ENCODE results near the gene INPP4A.

The INPP4A gene

GRCh38 chr2:98637401-98638147, 192.9 kb downstream of the INPP4A start:
- no peak for DNase-seq (ENCODE audit: low spot score)

DNA sequence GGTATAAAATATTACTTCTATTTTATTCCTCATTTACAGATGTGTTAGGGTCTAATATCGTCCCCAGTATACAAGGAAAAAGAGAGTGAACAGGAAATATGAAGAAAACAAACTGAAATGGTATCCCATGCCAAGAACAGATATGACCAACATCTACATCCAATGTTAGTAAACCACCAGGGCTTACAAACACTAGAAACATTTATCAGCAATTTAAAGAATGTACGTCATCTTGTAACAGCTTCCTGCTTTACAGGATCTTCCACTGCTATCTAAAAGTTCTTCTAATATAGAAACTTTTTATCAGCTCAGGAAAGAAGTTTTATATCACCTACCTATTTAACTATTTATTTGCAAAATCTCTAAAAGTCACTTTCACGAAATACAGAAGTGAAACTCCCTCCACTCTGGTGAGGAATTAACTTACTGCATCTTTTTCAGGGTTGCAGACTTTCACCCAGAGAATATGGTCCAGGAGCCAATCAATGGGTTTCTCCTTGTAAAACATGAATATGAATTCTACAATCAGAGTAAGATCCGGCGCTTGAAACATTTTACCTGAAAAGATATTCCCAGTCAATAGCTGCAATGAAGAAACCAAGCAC, 198.9 kb downstream of the INPP4A start:
- DNase-seq (ENCODE audit: low spot score): no peak
